GM12892 (cell line): ENCODE data around the gene TTC22.

Source experiments
- POLR2A ChIP-seq: IDR thresholded peaks from 2 replicates; pipeline ENCODE4 v1.6.1; 2011; ENCODE audit warnings: low read depth, low read length, control low read depth
- POLR2AphosphoS5 ChIP-seq: IDR thresholded peaks from 2 replicates; pipeline ENCODE4 v1.6.1; 2011; ENCODE audit warnings: low read depth, low read length, control low read depth

GRCh38 chr1:54850069-54850730 lies 49.1 kb upstream of the TTC22 start:
- TF ChIP-seq POLR2AphosphoS5 (no peak), POLR2A (no peak)
